Tibial nerve (tissue), 4 donors: ENCODE results near the gene PHF12. TPM values are rescaled to one million over a fixed set of nuclear protein-coding genes. Genes with fewer than 3 reads are reported as not detected.
"Not testable (repeated sequence)": the region's sequence is repeated elsewhere in the genome, so short reads cannot be mapped to it uniquely, and the experiment has no call there.

Experiments used
- DNase-seq, 2 donors: peaks; one replicate each; pipeline ENCODE4 v3.0.0-alpha.2; 2019; ENCODE audit warnings: low spot score in 2 of 2
- H3K27ac ChIP-seq, 4 donors: fragments of 200-600 bp; sonication (generic) in 3 of 4; one replicate each; pipeline ENCODE4 v1.5.1; 2017 to 2019; ENCODE audit warnings: mild to moderate bottlenecking in 1 of 4
- H3K27me3 ChIP-seq, 2 donors: fragments of 200-600 bp; sonication (generic) in 1 of 2; one replicate each; pipeline versions ENCODE4 v1.5.1 to v1.6.0; 2017 to 2019
- H3K36me3 ChIP-seq, 3 donors: fragments of 200-600 bp; sonication (generic); one replicate each; pipeline ENCODE4 v1.5.1; 2018 to 2019
- H3K4me1 ChIP-seq, 4 donors: fragments of 200-600 bp; sonication (generic) in 3 of 4; one replicate each; pipeline ENCODE4 v1.5.1; 2017 to 2019
- H3K4me3 ChIP-seq, 4 donors: fragments of 200-600 bp; sonication (generic) in 3 of 4; one replicate each; pipeline ENCODE4 v1.5.1; 2017 to 2019; ENCODE audit warnings: mild to moderate bottlenecking in 1 of 4, moderate library complexity in 1 of 4
- H3K9me3 ChIP-seq, 4 donors: fragments of 200-600 bp; sonication (generic) in 3 of 4; one replicate each; pipeline ENCODE4 v1.5.1; 2017 to 2019
- CTCF ChIP-seq, 5 experiments: fragments of 200-600 bp in 3 of 5; fragments of 450-650 bp in 2 of 5; sonication (generic) in 3 of 5; IDR thresholded peaks; one replicate each; pipeline ENCODE4 v1.5.1; 2016 to 2019; ENCODE audit warnings: antibody characterized with exemption in 5 of 5, mild to moderate bottlenecking in 3 of 5, moderate library complexity in 2 of 5
- EP300 ChIP-seq, 2 donors: sonication (generic); formaldehyde crosslinking; IDR thresholded peaks; one replicate each; pipeline ENCODE4 v1.6.1; 2017; ENCODE audit warnings: antibody characterized with exemption in 2 of 2, mild to moderate bottlenecking in 1 of 2
- POLR2A ChIP-seq, 2 donors: fragments of 450-650 bp; IDR thresholded peaks; one replicate each; pipeline ENCODE4 v1.6.1; 2017; ENCODE audit warnings: antibody characterized with exemption in 2 of 2, mild to moderate bottlenecking in 2 of 2, moderate library complexity in 2 of 2
- WGBS, 2 donors: methylation state at CpG; one replicate each; pipeline ENCODE4 v1.1.5; 2018; 5-methylcytosine and 5-hydroxymethylcytosine counted together
- total RNA-seq, 4 donors: library from RNA; depleted of rRNA; stranded (reverse); fragments of >200 nt; gene quantifications; one replicate each; pipeline ENCODE4 v1.1.0, GENCODE V29; 2016

Gene PHF12
- total RNA-seq, 4 donors from 2014 or later = 45.7 to 95.1 (median 49.6) TPM

- Histone ChIP-seq H3K4me3 (no peak overlapping the region), H3K9me3 (no peaks in the 10 kb centered on the region), H3K36me3 (peaks cover 0 to 4% (median 0%) of the 10 kb centered on the region in 3 donors), H3K27ac (peak overlapping the region in 2 of 4 donors; percentile 22 to 69), H3K4me1 (peaks cover 0 to 88% (median 57%) of the 10 kb centered on the region in 4 donors), H3K27me3 (no peaks in the 10 kb centered on the region)
- TF ChIP-seq CTCF (IDR thresholded peaks at IDR 0.05) (no peak), POLR2A (IDR thresholded peaks at IDR 0.05) (no peak), EP300 (IDR thresholded peaks at IDR 0.05) (no peak)
- no peak for DNase-seq
- 29 to 32% methylated on average over 3 of the region's 3 CpGs for WGBS, 2 donors
Measured at GRCh38 chr17:28940675-28941074, 10.6 kb downstream of the PHF12 start.

- peaks cover 0 to 88% (median 56%) of the 10 kb centered on the region in 4 donors for H3K4me1 ChIP-seq
Measured at GRCh38 chr17:28940142-28940541, 11.2 kb downstream of the PHF12 start.

GRCh38 chr17:28938552-28938951 is 12.8 kb downstream of the PHF12 start:
- H3K27ac ChIP-seq = peak overlapping the region in 2 of 4 donors; percentile 69 to 85
- no peak overlapping the region for H3K4me3 ChIP-seq
- TF ChIP-seq EP300 (IDR thresholded peaks at IDR 0.05) (no peak), POLR2A (IDR thresholded peaks at IDR 0.05) (no peak), CTCF (IDR thresholded peaks at IDR 0.05) (no peak)
- H3K27me3 ChIP-seq = no peaks in the 10 kb centered on the region
- H3K36me3 ChIP-seq = peaks cover 0 to 4% (median 0%) of the 10 kb centered on the region in 3 donors
- H3K9me3 ChIP-seq = no peaks in the 10 kb centered on the region
- peaks cover 0 to 86% (median 54%) of the 10 kb centered on the region in 4 donors for H3K4me1 ChIP-seq
- DNase-seq = no peak

More at GRCh38 chr17:28940142-28940541, 11.2 kb downstream of the PHF12 start:
- Histone ChIP-seq H3K36me3 (peaks cover 0 to 4% (median 0%) of the 10 kb centered on the region in 3 donors), H3K4me3 (no peak overlapping the region), H3K27me3 (no peaks in the 10 kb centered on the region), H3K9me3 (no peaks in the 10 kb centered on the region), H3K27ac (peak overlapping the region in 2 of 4 donors; percentile 16 to 69)
- no peak for DNase-seq
- WGBS, 2 donors = 49 to 51% methylated on average over 3 of the region's 3 CpGs
- TF ChIP-seq CTCF (IDR thresholded peaks at IDR 0.05) (no peak), POLR2A (IDR thresholded peaks at IDR 0.05) (no peak), EP300 (IDR thresholded peaks at IDR 0.05) (no peak)

GRCh38 chr17:28937044-28937729 is 14.1 kb downstream of the PHF12 start:
- peak overlapping the region; percentile 21 to 85 (median 58) for H3K27ac ChIP-seq
- 45 to 53% methylated on average over 5 of the region's 5 CpGs for WGBS, 2 donors
- TF ChIP-seq EP300 (IDR thresholded peaks at IDR 0.05) = peak in 1 of 2 donors; percentile 74
- TF ChIP-seq CTCF (IDR thresholded peaks at IDR 0.05) = no peak
- no peak for TF ChIP-seq POLR2A (IDR thresholded peaks at IDR 0.05)

GRCh38 chr17:28935744-28936460 is 15.4 kb downstream of the PHF12 start:
- H3K36me3 ChIP-seq = no peaks in the 10 kb centered on the region
- peak overlapping the region; percentile 21 to 85 (median 58) for H3K27ac ChIP-seq
- TF ChIP-seq CTCF (IDR thresholded peaks at IDR 0.05) = no peak
- no peak for TF ChIP-seq EP300 (IDR thresholded peaks at IDR 0.05)
- no peak for TF ChIP-seq POLR2A (IDR thresholded peaks at IDR 0.05)
- peaks cover 0 to 87% (median 52%) of the 10 kb centered on the region in 4 donors for H3K4me1 ChIP-seq
- no peak overlapping the region for H3K4me3 ChIP-seq
- no peak for DNase-seq
- H3K27me3 ChIP-seq = no peaks in the 10 kb centered on the region
- H3K9me3 ChIP-seq = no peaks in the 10 kb centered on the region
- WGBS, 2 donors = 77 to 79% methylated on average over 8 of the region's 8 CpGs

More at GRCh38 chr17:28937044-28937729, 14.1 kb downstream of the PHF12 start:
- H3K27me3 ChIP-seq = no peaks in the 10 kb centered on the region
- H3K4me1 ChIP-seq = peaks cover 0 to 95% (median 56%) of the 10 kb centered on the region in 4 donors
- H3K36me3 ChIP-seq = no peaks in the 10 kb centered on the region
- DNase-seq = peak in 1 of 2 donors; percentile 51
- no peak overlapping the region for H3K4me3 ChIP-seq
- H3K9me3 ChIP-seq = no peaks in the 10 kb centered on the region

GRCh38 chr17:28934508-28934907 is 16.8 kb downstream of the PHF12 start:
- H3K27me3 ChIP-seq, DNase-seq, H3K4me3 ChIP-seq, H3K36me3 ChIP-seq, H3K9me3 ChIP-seq: not testable (repeated sequence)
- Histone ChIP-seq H3K27ac (peak overlapping the region in 2 of 4 donors; percentile 69 to 85), H3K4me1 (peaks cover 0 to 80% (median 42%) of the 10 kb centered on the region in 4 donors)
- WGBS, 2 donors = 92 to 96% methylated on average over 8 of the region's 8 CpGs
